PC-9 (cell line): ENCODE measurements around the gene VGLL4.

Experiments used
- CTCF ChIP-seq: fragments of 200-600 bp; sonication (generic); conservative IDR thresholded peaks from 2 replicates; pipeline ENCODE4 v1.6.1; 2017; ENCODE audit warnings: mixed run types, antibody characterized with exemption, mild to moderate bottlenecking, moderate library complexity
- EZH2 ChIP-seq: fragments of 200-600 bp; sonication (generic); IDR thresholded peaks from 2 replicates; pipeline ENCODE4 v1.8.0; 2017; ENCODE audit warnings: antibody characterized with exemption, low read depth

DNA sequence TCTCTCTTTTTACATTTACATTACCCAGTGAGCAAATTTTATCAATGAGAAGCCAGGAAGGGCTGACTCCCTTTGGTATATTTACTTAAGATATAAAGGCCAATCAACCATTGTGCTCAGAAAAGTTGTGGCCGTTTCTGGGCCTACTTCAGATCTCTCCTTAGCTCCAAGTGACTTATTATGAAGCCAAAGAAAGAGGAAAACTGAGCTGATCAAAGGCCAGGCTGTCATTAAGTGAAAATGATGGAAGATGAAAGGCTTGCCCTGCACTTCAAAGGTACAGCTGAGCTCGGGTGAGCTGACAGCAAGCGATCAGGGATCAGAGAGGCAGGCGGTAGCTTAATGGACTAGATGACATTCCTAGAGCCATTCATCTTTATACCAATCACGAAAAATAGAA lies 24.8 kb downstream of the VGLL4 start:
- TF ChIP-seq CTCF = no peak
- no peak for TF ChIP-seq EZH2
